ENCODE data around the gene LDHB.

GRCh38 chr12:21691515-21691914 lies 33.9 kb upstream of the LDHB start:
- TF ChIP-seq, protein P1, sequence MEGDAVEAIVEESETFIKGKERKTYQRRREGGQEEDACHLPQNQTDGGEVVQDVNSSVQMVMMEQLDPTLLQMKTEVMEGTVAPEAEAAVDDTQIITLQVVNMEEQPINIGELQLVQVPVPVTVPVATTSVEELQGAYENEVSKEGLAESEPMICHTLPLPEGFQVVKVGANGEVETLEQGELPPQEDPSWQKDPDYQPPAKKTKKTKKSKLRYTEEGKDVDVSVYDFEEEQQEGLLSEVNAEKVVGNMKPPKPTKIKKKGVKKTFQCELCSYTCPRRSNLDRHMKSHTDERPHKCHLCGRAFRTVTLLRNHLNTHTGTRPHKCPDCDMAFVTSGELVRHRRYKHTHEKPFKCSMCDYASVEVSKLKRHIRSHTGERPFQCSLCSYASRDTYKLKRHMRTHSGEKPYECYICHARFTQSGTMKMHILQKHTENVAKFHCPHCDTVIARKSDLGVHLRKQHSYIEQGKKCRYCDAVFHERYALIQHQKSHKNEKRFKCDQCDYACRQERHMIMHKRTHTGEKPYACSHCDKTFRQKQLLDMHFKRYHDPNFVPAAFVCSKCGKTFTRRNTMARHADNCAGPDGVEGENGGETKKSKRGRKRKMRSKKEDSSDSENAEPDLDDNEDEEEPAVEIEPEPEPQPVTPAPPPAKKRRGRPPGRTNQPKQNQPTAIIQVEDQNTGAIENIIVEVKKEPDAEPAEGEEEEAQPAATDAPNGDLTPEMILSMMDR (IDR thresholded peaks at IDR 0.05; ENCODE audit: insufficient read depth, low read depth, low read length): no peak
- TF ChIP-seq EZH2 (IDR thresholded peaks at IDR 0.05; ENCODE audit: insufficient read depth, low read length): no peak

All from astrocyte (in vitro differentiated cells and primary cell).